ENCODE data around the gene ZNF536.

Gene ZNF536

GRCh38 chr19:30371960-30372824 is at the start of gene ZNF536:
TSS of gene ZNF536 (plus strand) at chr19:30372384. CDS start at chr19:30443563, 71,179 bp downstream.
- H3K4me3 ChIP-seq (ENCODE audit: low read depth, low read length), result no peak within 1 kb of the TSS
- TF ChIP-seq, protein P1, sequence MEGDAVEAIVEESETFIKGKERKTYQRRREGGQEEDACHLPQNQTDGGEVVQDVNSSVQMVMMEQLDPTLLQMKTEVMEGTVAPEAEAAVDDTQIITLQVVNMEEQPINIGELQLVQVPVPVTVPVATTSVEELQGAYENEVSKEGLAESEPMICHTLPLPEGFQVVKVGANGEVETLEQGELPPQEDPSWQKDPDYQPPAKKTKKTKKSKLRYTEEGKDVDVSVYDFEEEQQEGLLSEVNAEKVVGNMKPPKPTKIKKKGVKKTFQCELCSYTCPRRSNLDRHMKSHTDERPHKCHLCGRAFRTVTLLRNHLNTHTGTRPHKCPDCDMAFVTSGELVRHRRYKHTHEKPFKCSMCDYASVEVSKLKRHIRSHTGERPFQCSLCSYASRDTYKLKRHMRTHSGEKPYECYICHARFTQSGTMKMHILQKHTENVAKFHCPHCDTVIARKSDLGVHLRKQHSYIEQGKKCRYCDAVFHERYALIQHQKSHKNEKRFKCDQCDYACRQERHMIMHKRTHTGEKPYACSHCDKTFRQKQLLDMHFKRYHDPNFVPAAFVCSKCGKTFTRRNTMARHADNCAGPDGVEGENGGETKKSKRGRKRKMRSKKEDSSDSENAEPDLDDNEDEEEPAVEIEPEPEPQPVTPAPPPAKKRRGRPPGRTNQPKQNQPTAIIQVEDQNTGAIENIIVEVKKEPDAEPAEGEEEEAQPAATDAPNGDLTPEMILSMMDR (IDR thresholded peaks at IDR 0.05; ENCODE audit: low read depth, low read length), result no peak

GRCh38 chr19:30322641-30323320 is 49.4 kb upstream of the ZNF536 start:
- H3K4me3 ChIP-seq (ENCODE audit: low read depth, low read length), result no peak overlapping the region
- TF ChIP-seq, protein P1 (IDR thresholded peaks at IDR 0.05; ENCODE audit: low read depth, low read length), result no peak

DNA sequence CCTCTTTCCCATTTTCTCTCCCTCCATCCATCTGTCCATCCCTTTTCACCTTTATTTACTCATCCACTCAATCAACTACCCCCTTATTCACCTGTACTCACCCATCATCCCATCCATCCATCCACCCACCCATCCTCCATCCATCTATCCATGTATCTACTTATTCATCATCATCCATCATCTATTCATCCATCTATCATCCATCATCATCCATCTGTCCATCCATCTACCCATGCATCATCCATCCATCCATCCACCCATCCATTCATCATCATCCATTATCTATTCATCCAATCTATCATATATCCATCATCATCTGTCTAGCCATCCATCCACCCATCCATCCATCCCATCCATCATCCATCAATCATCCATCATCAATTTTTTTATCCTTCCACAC is 48.3 kb upstream of the ZNF536 start:
- TF ChIP-seq, protein P1 (IDR thresholded peaks at IDR 0.05; ENCODE audit: low read depth, low read length), result no peak
- H3K4me3 ChIP-seq (ENCODE audit: low read depth, low read length), result no peak overlapping the region

DNA sequence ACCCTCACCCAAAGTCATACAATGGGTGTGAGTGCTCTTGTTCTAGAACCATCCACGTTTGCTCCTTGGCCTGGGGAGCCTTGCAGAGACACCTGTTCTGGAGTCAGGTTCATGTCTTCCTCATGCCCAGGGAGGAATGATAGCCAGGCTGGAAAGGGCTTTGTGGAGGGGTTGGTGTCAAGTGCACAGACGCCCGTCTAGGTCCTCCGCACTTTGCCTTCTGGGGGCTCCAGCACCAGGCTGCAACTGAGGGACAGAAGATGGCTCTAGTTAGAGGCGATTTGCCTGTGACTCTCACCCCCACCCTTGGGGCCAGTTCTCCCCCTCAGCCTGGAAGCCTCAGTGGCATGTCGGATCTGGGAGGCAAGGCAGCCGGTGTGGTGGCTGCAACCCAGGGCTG is 47.2 kb upstream of the ZNF536 start:
- H3K4me3 ChIP-seq (ENCODE audit: low read depth, low read length), result no peak overlapping the region
- TF ChIP-seq, protein P1 (IDR thresholded peaks at IDR 0.05; ENCODE audit: low read depth, low read length), result no peak

DNA sequence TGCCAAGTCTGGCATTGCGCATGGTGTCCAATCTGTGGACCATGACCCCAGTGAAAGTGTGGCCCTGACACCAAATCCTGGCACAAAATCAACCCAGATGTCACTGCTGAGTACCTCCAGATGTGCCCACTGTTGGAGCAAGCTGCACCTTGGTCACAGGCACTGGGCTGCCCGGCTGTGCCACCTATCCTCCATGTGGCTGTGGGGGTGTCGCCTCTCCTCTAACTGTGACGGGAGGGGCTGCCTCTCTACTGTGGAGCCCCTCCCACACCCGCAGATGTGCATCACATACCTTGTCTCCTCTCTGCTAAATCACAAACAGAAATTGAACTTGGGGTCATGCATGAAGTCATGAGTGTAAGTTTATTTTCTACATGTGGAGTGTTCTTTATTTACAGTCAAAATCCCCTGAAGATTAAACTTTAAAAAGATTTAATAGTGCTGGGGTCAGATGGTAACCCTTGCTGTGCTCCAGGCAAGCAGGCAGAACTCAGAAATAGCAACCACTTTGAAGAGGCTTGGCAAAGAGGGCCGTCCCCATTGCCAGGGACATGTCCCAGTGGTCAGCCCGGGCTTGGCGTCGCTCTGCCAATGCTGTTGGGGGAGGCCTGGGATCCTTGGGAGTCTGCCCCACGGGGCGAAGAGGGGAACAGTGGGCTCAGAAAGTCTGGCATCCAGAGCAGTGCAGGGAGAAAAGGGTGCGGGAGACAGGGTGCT is 46.4 kb upstream of the ZNF536 start:
- H3K4me3 ChIP-seq (ENCODE audit: low read depth, low read length), result no peak overlapping the region
- TF ChIP-seq, protein P1 (IDR thresholded peaks at IDR 0.05; ENCODE audit: low read depth, low read length), result no peak

DNA sequence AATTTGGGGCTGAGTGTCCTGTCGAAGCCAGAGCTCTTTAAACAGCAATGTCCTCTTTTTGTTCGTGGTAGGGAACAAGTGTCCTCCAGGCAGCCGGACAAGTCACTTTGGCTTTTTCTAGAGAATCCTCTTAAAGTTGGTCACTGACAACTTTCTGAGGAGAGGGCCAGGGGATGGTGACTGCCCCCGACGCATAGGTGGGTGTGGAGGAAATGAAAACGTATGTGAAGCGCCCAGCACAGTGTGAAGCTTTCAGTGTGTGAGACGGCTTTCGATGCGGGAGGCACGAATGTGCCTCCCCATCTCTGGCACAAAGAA is 45.8 kb upstream of the ZNF536 start:
- TF ChIP-seq, protein P1 (IDR thresholded peaks at IDR 0.05; ENCODE audit: low read depth, low read length), result no peak
- no peak overlapping the region for H3K4me3 ChIP-seq (ENCODE audit: low read depth, low read length)

Measured in WI38 (cell line).